ENCODE measurements around the gene FAM222A.

FAM222A gene

DNA sequence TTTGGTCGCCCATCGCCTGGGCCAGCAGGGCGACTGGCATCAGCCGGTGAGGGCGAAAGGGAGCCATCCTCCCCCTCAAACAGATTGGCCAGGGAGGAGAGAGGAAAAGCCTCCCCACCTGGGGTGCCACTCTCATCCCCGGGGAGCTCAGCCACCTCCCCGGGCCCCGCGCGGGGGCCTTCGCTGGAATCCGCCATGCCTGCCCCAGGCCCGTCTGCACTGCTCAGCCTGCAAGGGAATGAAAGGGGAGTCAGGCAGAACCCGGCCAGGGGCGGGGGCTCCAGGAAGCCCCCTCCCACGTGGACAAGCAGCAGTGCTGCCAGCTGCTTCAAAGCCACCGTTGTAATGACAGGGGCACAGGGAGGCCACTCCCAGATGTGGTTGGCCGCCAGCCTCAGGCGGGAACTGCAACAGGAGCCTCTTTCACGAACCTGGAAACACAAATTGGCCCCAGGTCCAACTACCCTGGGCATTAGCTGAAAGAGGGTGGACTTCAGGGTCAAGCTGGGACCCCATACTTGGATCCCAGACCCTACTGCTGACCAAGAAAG lies 101.0 kb downstream of the FAM222A start:
- DNase-seq, result no peak
- TF ChIP-seq, protein P1, sequence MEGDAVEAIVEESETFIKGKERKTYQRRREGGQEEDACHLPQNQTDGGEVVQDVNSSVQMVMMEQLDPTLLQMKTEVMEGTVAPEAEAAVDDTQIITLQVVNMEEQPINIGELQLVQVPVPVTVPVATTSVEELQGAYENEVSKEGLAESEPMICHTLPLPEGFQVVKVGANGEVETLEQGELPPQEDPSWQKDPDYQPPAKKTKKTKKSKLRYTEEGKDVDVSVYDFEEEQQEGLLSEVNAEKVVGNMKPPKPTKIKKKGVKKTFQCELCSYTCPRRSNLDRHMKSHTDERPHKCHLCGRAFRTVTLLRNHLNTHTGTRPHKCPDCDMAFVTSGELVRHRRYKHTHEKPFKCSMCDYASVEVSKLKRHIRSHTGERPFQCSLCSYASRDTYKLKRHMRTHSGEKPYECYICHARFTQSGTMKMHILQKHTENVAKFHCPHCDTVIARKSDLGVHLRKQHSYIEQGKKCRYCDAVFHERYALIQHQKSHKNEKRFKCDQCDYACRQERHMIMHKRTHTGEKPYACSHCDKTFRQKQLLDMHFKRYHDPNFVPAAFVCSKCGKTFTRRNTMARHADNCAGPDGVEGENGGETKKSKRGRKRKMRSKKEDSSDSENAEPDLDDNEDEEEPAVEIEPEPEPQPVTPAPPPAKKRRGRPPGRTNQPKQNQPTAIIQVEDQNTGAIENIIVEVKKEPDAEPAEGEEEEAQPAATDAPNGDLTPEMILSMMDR (IDR thresholded peaks at IDR 0.05; ENCODE audit: low read depth, low read length), result no peak
- H3K36me3 ChIP-seq, result no peaks in the 10 kb centered on the region
- no peak overlapping the region for H3K27ac ChIP-seq
- no peak overlapping the region for H3K4me3 ChIP-seq (ENCODE audit: low read depth, low read length)
- no peaks in the 10 kb centered on the region for H3K27me3 ChIP-seq (ENCODE audit: insufficient read depth, low read depth, severe bottlenecking)
- H3K9me3 ChIP-seq (ENCODE audit: severe bottlenecking), result peaks cover 4% of the 10 kb centered on the region

DNA sequence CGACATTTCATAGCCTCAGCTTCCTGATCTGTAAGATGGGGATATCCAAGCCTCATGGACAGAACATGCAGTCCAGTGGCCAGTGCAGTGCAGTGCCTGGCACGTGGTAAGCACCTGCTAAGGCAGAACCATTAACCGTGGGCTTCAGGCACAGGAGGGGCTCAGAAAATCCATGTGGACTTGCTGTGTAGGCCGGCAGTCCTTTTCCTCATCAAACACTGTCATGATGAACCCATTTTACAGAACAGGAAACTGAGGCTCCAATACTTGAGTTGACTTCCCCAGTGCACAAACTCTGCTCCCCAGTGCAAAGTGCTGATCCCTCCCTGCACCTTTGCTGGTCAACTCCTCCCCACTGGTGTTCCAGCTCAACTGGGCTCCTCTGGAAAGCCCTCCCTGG lies 101.6 kb downstream of the FAM222A start:
- TF ChIP-seq, protein P1 (IDR thresholded peaks at IDR 0.05; ENCODE audit: low read depth, low read length), result no peak
- no peaks in the 10 kb centered on the region for H3K36me3 ChIP-seq

DNA sequence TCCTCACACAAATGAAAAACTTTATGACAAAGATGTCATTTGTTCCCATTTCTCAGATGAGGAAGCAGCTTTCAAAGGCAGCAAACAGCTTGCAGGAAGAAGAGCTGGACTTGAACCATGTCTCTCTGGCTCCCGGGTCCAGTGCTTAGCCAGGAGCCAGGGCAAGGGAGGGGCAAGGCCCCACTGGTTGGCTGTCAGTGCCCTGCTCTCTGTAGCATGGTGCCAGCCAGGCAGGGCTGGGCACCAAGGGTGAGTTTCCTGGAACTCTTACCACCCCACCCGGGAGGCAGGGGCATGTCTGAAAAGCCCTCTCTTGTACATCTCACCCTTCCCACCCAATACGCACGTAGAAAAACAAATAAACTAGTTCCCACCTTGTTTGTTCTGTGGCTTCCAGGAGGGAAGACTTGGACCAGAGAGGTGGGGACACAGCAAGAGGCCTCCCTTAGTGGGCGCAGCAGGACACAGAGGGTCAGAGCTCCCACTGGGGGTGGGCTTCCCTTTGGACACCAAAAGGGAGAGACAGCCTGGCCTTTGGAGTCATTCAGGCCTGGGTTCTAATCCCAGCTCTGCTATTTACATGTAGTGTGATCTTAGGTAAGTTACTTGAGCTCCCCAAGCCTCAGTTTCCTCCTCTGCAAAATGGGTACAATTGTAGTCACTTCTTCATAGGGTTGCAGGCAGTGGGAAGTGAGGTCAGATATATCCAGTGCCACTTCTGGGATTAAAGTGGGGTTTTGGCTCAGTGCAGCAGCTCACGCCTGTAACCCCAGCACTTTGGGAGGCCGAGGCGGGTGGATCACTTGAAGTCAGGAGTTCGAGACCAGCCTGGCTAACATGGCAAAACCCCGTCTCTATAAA lies 102.4 kb downstream of the FAM222A start:
- DNase-seq, result no peak
- Histone ChIP-seq H3K9me3 (ENCODE audit: severe bottlenecking) (peaks cover 4% of the 10 kb centered on the region), H3K27ac (no peak overlapping the region), H3K27me3 (ENCODE audit: insufficient read depth, low read depth, severe bottlenecking) (no peaks in the 10 kb centered on the region), H3K36me3 (no peaks in the 10 kb centered on the region), H3K4me3 (ENCODE audit: low read depth, low read length) (no peak overlapping the region)
- TF ChIP-seq, protein P1 (IDR thresholded peaks at IDR 0.05; ENCODE audit: low read depth, low read length), result no peak

More for the DNA sequence above, 101.6 kb downstream of the FAM222A start:
- H3K27me3 ChIP-seq (ENCODE audit: insufficient read depth, low read depth, severe bottlenecking), result no peaks in the 10 kb centered on the region
- no peak overlapping the region for H3K4me3 ChIP-seq (ENCODE audit: low read depth, low read length)
- no peak for DNase-seq
- peaks cover 4% of the 10 kb centered on the region for H3K9me3 ChIP-seq (ENCODE audit: severe bottlenecking)
- H3K27ac ChIP-seq, result no peak overlapping the region

DNA sequence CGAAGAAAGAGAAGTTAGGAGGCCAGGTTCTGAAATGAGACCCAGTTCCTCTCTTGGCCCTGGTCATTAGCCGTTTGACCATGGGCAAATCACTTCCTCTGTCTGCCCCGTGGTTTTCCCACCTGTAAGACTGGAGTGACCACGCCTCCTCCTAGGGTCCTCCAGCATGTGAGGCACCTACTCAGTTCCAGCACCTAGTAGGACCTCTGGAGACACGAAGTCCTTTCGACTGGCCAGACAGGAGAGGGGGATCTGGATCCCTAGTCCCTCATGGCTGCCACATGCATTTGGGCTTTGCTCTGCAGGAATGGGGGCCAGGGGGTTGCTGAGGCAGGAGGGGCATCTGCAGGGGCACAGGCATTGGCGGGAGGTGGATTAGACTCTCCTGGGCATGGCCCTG lies 103.2 kb downstream of the FAM222A start:
- no peaks in the 10 kb centered on the region for H3K27me3 ChIP-seq (ENCODE audit: insufficient read depth, low read depth, severe bottlenecking)
- no peak overlapping the region for H3K27ac ChIP-seq
- no peaks in the 10 kb centered on the region for H3K36me3 ChIP-seq
- no peak for DNase-seq
- peaks cover 4% of the 10 kb centered on the region for H3K9me3 ChIP-seq (ENCODE audit: severe bottlenecking)
- H3K4me3 ChIP-seq (ENCODE audit: low read depth, low read length), result no peak overlapping the region
- TF ChIP-seq, protein P1 (IDR thresholded peaks at IDR 0.05; ENCODE audit: low read depth, low read length), result no peak

DNA sequence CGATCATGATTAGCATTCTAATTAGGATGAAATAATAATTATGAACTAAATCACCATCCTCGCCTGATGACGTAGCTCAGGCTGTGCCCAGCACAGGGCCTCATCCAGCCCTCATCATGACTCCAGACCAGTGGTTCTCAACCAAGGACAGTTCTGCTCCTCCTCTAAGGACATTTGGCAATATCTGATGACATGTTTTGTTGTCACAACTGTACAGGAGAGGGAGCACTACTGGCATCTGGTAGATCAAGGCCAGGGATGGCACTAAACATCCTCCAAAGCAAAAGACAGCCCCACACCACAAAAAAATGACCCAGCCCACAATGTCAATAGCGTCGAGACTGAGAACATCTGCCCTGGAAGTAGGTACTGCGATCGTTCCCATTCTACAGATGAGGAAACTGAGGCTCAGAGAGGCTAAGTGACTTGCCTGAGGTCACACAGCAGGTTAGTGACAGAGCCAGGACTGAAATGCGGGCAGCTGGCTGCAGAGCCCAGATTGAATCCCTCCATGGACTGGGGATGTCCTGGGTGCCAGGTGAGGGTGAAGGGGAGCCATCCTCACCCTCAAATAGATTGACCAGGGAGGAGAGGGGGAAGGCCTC lies 104.1 kb downstream of the FAM222A start:
- H3K36me3 ChIP-seq, result no peaks in the 10 kb centered on the region
- H3K4me3 ChIP-seq (ENCODE audit: low read depth, low read length), result no peak overlapping the region
- H3K9me3 ChIP-seq (ENCODE audit: severe bottlenecking), result peaks cover 4% of the 10 kb centered on the region
- TF ChIP-seq, protein P1 (IDR thresholded peaks at IDR 0.05; ENCODE audit: low read depth, low read length), result no peak
- DNase-seq, result no peak
- H3K27me3 ChIP-seq (ENCODE audit: insufficient read depth, low read depth, severe bottlenecking), result no peaks in the 10 kb centered on the region
- no peak overlapping the region for H3K27ac ChIP-seq
